ENCODE results near the gene OSTC. TPM values are rescaled to one million over a fixed set of nuclear protein-coding genes. Genes with fewer than 3 reads are reported as not detected.

Gene OSTC
- total RNA-seq, result 10 to 100 TPM; 21.8 to 47.7 (median 25.8) TPM
- 100 to 1,000 TPM in 1 of 2 donors, 10 to 100 TPM in 1; 28.8 to 113 TPM for polyA plus RNA-seq
- long read RNA-seq, donor 1, transcript OSTC-201 (4 exons, 1,077 nt), result major isoform, 20 of 20 reads
- long read RNA-seq, donor 1, partial matches to known transcripts, result 0 of 20 reads
- long read RNA-seq, donor 1, other reads (novel, unspliced or antisense), result 0 of 20 reads
- long read RNA-seq, donor 2, transcript OSTC-201 (4 exons, 1,077 nt), result major isoform, 25 of 27 reads
- long read RNA-seq, donor 2, partial matches to known transcripts, result 0 of 27 reads
- long read RNA-seq, donor 2, other reads (novel, unspliced or antisense), result 1 of 27 reads
- long read RNA-seq, donor 3, transcript OSTC-201 (4 exons, 1,077 nt), result major isoform, 42 of 44 reads
- long read RNA-seq, donor 3, partial matches to known transcripts, result 0 of 44 reads
- long read RNA-seq, donor 3, other reads (novel, unspliced or antisense), result 2 of 44 reads

GRCh38 chr4:108650212-108651013 lies at the start of gene OSTC:
TSS of gene OSTC (plus strand) at chr4:108650599. CDS start at chr4:108650656, 57 bp downstream.
- peak in 5 of 9 donors; percentile 35 to 60 (median 46) for TF ChIP-seq CTCF (IDR thresholded peaks at IDR 0.05)
- peak within 1 kb of the TSS; percentile 51 to 93 (median 86) for H3K27ac ChIP-seq
- peaks cover 0 to 2% (median 0%) of the 10 kb centered on the region in 9 donors for H3K36me3 ChIP-seq
- peaks cover 0 to 31% (median 19%) of the 10 kb centered on the region in 9 donors for H3K4me1 ChIP-seq
- DNase-seq (peak; percentile 94 to 97), ATAC-seq (peak; percentile 96 to 99 (median 98))
- no peaks in the 10 kb centered on the region for H3K9me3 ChIP-seq
- 0% methylated on average over 45 of the region's 45 CpGs for WGBS, 2 donors
- peak within 1 kb of the TSS; percentile 67 to 94 (median 79) for H3K4me3 ChIP-seq
- no peaks in the 10 kb centered on the region for H3K27me3 ChIP-seq
- intact Hi-C loops (cut with DNase I), result loop anchor here in 3 of 10 donors (1.0 to 10.0 kb wide), 3 partner anchors 30 to 1324 kb away; partner anchors contain the start of gene RPL34 (in 2 of the 3)

GRCh38 chr4:108601106-108601505 lies 49.3 kb upstream of the OSTC start:
- 85 to 87% methylated on average over 3 of the region's 3 CpGs for WGBS, 2 donors
- Histone ChIP-seq H3K27me3 (no peaks in the 10 kb centered on the region), H3K9me3 (peaks cover 0 to 7% (median 0%) of the 10 kb centered on the region in 11 donors), H3K4me3 (no peak overlapping the region), H3K27ac (no peak overlapping the region), H3K4me1 (no peaks in the 10 kb centered on the region), H3K36me3 (no peaks in the 10 kb centered on the region)
- intact Hi-C loops (cut with DNase I), result no loop called here
- ATAC-seq, result no peak
- no peak for DNase-seq
- TF ChIP-seq CTCF (IDR thresholded peaks at IDR 0.05), result no peak

DNA sequence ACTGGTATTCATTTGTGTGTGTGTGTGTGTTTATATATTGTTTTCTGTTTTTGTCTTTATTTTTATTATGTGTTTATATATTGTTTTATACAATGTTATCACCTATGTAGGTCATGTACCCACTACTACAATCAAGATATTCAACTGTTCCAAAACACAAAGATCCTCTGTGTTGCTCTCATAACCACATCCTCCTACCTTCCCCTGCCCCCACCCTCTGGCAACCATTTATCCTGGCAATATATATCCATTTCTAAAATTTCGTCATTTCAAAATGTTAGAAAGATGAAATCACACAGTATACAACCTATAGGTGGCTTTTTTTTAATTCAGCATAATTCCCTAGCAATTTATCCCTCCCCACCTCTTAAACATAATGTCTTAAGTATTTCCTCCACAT lies 48.9 kb upstream of the OSTC start:
- H3K9me3 ChIP-seq, result peaks cover 0 to 11% (median 0%) of the 10 kb centered on the region in 11 donors
- intact Hi-C loops (cut with DNase I), result no loop called here

More for the DNA sequence above, 48.9 kb upstream of the OSTC start:
- no peak for TF ChIP-seq CTCF (IDR thresholded peaks at IDR 0.05)
- Histone ChIP-seq H3K4me3 (no peak overlapping the region), H3K36me3 (no peaks in the 10 kb centered on the region), H3K27me3 (no peaks in the 10 kb centered on the region), H3K27ac (no peak overlapping the region), H3K4me1 (no peaks in the 10 kb centered on the region)
- DNase-seq (no peak), ATAC-seq (no peak)
- 85 to 89% methylated on average over 1 of the region's 1 CpG for WGBS, 2 donors

Data from heart right ventricle (tissue), 16 donors.